ENCODE data around the gene RBM18. TPM values are rescaled to one million over a fixed set of nuclear protein-coding genes. Genes with fewer than 3 reads are reported as not detected.

RBM18 gene, protein sequence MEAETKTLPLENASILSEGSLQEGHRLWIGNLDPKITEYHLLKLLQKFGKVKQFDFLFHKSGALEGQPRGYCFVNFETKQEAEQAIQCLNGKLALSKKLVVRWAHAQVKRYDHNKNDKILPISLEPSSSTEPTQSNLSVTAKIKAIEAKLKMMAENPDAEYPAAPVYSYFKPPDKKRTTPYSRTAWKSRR
- polyA plus RNA-seq: 40.8 and 48.8 TPM in 2 replicates
- 39.4 and 41.1 TPM in 2 replicates for polyA minus RNA-seq

DNA sequence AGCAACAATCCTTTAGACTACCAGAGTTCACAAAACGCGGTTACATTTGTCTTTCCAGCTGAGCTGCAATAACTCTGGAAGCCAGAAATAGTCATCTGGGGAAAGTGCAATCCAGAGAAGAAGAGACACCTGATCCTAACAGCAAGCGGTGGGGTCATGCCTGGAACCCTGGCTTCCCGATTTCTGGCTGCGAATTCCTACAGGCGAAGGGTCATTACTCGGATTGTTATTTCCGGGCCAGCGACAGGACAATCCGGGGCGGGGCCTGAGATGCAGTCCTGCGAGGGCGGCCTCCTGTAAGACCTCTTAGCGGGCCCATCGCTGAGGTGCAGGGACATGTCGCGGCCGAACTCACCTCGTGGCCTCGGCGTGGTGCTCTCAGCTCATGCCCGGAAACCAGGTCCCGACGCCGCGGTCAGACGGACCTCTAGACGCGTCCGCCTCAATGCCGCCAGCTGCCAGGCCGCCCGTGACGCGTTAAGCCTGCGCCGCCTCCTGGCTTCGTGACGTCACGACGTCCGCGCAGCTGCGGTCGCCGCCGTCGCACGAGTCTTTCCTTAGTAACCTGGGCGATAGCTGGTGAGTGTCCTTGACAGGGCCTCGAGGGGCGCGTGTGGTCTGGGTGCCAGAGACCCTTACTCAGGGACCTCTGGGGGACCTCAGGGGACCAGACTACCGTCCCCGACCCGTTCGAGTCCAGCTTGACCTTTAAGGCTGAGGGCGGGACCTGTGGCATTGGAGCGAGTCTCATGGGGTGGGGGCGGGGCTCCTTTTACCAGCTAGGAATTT lies at the start of gene RBM18, which contains the start of gene MRRF:
TSS of gene RBM18 (minus strand) at position 481 of the 789 bp plus-strand sequence. CDS start 3,348 bp downstream, outside the sequence.
TSS of gene MRRF (plus strand) at position 523 of the 789 bp plus-strand sequence. CDS start 6,010 bp downstream, outside the sequence.
- no peaks in the 10 kb centered on the region for H3K9me3 ChIP-seq (ENCODE audit: low read length)
- H3K9ac ChIP-seq (ENCODE audit: low read length): peak within 1 kb of the TSS; percentile 95
- TF ChIP-seq TAF1 (IDR thresholded peaks at IDR 0.05; ENCODE audit: low read depth) (peak; percentile 32), SMC3 (conservative IDR thresholded peaks at IDR 0.05; ENCODE audit: poor library complexity) (peak; percentile 45), EZH2 (IDR thresholded peaks at IDR 0.05; ENCODE audit: borderline replicate concordance, insufficient read depth, low read length, poor library complexity, severe bottlenecking) (no peak), EP300 (conservative IDR thresholded peaks at IDR 0.05; ENCODE audit: poor library complexity, severe bottlenecking) (peak; percentile 72), RAD21 (conservative IDR thresholded peaks at IDR 0.05) (peak; percentile 39), POLR2AphosphoS5 (IDR thresholded peaks at IDR 0.05) (peak; percentile 98), MXI1 (conservative IDR thresholded peaks at IDR 0.05; ENCODE audit: poor library complexity, severe bottlenecking) (peak; percentile 98)
- TF ChIP-seq, protein P1, sequence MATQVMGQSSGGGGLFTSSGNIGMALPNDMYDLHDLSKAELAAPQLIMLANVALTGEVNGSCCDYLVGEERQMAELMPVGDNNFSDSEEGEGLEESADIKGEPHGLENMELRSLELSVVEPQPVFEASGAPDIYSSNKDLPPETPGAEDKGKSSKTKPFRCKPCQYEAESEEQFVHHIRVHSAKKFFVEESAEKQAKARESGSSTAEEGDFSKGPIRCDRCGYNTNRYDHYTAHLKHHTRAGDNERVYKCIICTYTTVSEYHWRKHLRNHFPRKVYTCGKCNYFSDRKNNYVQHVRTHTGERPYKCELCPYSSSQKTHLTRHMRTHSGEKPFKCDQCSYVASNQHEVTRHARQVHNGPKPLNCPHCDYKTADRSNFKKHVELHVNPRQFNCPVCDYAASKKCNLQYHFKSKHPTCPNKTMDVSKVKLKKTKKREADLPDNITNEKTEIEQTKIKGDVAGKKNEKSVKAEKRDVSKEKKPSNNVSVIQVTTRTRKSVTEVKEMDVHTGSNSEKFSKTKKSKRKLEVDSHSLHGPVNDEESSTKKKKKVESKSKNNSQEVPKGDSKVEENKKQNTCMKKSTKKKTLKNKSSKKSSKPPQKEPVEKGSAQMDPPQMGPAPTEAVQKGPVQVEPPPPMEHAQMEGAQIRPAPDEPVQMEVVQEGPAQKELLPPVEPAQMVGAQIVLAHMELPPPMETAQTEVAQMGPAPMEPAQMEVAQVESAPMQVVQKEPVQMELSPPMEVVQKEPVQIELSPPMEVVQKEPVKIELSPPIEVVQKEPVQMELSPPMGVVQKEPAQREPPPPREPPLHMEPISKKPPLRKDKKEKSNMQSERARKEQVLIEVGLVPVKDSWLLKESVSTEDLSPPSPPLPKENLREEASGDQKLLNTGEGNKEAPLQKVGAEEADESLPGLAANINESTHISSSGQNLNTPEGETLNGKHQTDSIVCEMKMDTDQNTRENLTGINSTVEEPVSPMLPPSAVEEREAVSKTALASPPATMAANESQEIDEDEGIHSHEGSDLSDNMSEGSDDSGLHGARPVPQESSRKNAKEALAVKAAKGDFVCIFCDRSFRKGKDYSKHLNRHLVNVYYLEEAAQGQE (IDR thresholded peaks at IDR 0.05; ENCODE audit: borderline replicate concordance): peak; percentile 33
- TF ChIP-seq, protein P2, sequence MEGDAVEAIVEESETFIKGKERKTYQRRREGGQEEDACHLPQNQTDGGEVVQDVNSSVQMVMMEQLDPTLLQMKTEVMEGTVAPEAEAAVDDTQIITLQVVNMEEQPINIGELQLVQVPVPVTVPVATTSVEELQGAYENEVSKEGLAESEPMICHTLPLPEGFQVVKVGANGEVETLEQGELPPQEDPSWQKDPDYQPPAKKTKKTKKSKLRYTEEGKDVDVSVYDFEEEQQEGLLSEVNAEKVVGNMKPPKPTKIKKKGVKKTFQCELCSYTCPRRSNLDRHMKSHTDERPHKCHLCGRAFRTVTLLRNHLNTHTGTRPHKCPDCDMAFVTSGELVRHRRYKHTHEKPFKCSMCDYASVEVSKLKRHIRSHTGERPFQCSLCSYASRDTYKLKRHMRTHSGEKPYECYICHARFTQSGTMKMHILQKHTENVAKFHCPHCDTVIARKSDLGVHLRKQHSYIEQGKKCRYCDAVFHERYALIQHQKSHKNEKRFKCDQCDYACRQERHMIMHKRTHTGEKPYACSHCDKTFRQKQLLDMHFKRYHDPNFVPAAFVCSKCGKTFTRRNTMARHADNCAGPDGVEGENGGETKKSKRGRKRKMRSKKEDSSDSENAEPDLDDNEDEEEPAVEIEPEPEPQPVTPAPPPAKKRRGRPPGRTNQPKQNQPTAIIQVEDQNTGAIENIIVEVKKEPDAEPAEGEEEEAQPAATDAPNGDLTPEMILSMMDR (IDR thresholded peaks at IDR 0.05; ENCODE audit: poor library complexity, severe bottlenecking): peak; percentile 26

DNA sequence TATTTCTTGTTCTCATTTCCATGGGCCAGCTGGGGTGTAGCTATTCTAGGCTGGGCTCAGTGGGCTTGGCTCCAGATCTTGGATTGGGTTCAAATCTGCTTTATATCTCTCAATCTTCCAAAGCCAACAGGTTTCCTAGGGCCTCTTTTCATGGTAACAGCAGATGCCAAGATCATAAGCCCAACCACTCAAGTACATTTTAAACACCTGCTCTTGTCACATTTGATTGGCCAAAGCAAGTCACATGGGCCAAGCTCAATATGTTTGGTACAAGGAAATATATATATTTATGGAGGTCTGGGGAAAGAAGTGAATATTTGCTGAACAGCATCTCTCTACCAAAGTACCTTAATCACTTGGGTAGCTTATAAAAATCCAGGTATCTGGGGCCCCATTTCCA lies 49.5 kb upstream of the RBM18 start:
- Histone ChIP-seq H3K4me3 (ENCODE audit: low read length) (no peak overlapping the region), H3K4me2 (ENCODE audit: low read length) (no peak overlapping the region), H3K27ac (ENCODE audit: low read length) (no peak overlapping the region), H4K20me1 (ENCODE audit: insufficient read depth) (no peaks in the 10 kb centered on the region), H3K9ac (ENCODE audit: low read length) (no peak overlapping the region), H3K9me3 (ENCODE audit: low read length) (no peaks in the 10 kb centered on the region), H3K27me3 (ENCODE audit: insufficient read depth, low read depth, low read length) (no peaks in the 10 kb centered on the region), H3K9me2 (ENCODE audit: insufficient read depth, low read length) (no peaks in the 10 kb centered on the region), H3K79me2 (replicated peaks; ENCODE audit: insufficient read depth, low read length) (no peaks in the 10 kb centered on the region), H3K36me3 (ENCODE audit: insufficient read depth, low read length) (peaks cover 8% of the 10 kb centered on the region), H2AFZ (ENCODE audit: low read depth, low read length) (no peak overlapping the region), H3F3A (ENCODE audit: insufficient read depth, low read length, poor library complexity, severe bottlenecking) (no peaks in the 10 kb centered on the region)
- TF ChIP-seq, protein P1 (IDR thresholded peaks at IDR 0.05; ENCODE audit: borderline replicate concordance): no peak
- TF ChIP-seq EZH2 (IDR thresholded peaks at IDR 0.05; ENCODE audit: borderline replicate concordance, insufficient read depth, low read length, poor library complexity, severe bottlenecking) (no peak), TAF1 (IDR thresholded peaks at IDR 0.05; ENCODE audit: low read depth) (no peak), RAD21 (conservative IDR thresholded peaks at IDR 0.05) (no peak), SMC3 (conservative IDR thresholded peaks at IDR 0.05; ENCODE audit: poor library complexity) (no peak), EP300 (conservative IDR thresholded peaks at IDR 0.05; ENCODE audit: poor library complexity, severe bottlenecking) (no peak), POLR2AphosphoS5 (IDR thresholded peaks at IDR 0.05) (no peak), MXI1 (conservative IDR thresholded peaks at IDR 0.05; ENCODE audit: poor library complexity, severe bottlenecking) (no peak)
- TF ChIP-seq, protein P2 (IDR thresholded peaks at IDR 0.05; ENCODE audit: poor library complexity, severe bottlenecking): no peak

More for the DNA sequence above, at the start of gene RBM18, which contains the start of gene MRRF:
- H4K20me1 ChIP-seq (ENCODE audit: insufficient read depth): no peaks in the 10 kb centered on the region
- H3K4me2 ChIP-seq (ENCODE audit: low read length): peak within 1 kb of the TSS; percentile 85
- no peaks in the 10 kb centered on the region for H3K27me3 ChIP-seq (ENCODE audit: insufficient read depth, low read depth, low read length)
- H3K4me3 ChIP-seq (ENCODE audit: low read length): peak within 1 kb of the TSS; percentile 87
- H3K9me2 ChIP-seq (ENCODE audit: insufficient read depth, low read length): no peaks in the 10 kb centered on the region
- peak within 1 kb of the TSS; percentile 91 for H3K27ac ChIP-seq (ENCODE audit: low read length)
- H2AFZ ChIP-seq (ENCODE audit: low read depth, low read length): peak within 1 kb of the TSS; percentile 89
- peaks cover 33% of the 10 kb centered on the region for H3K79me2 ChIP-seq (replicated peaks; ENCODE audit: insufficient read depth, low read length)
- no peaks in the 10 kb centered on the region for H3K36me3 ChIP-seq (ENCODE audit: insufficient read depth, low read length)
- no peaks in the 10 kb centered on the region for H3F3A ChIP-seq (ENCODE audit: insufficient read depth, low read length, poor library complexity, severe bottlenecking)
